Loucy (cell line): ENCODE data around the gene ATP11A.

Source experiments
- H2AFZ ChIP-seq: fragments of 200-600 bp; sonication (generic); 2 replicates; pipeline ENCODE4 v1.6.0; 2016; ENCODE audit warnings: antibody characterized with exemption, mild to moderate bottlenecking, low read length, moderate library complexity
- H3F3A ChIP-seq: fragments of 200-600 bp; 2 replicates; pipeline ENCODE4 v1.6.0; 2016; ENCODE audit warnings: antibody characterized with exemption, low read depth, mild to moderate bottlenecking
- H3K27me3 ChIP-seq: fragments of 200-600 bp; sonication (generic); 2 replicates; pipeline ENCODE4 v1.6.1; 2014; ENCODE audit warnings: low read length, mild to moderate bottlenecking; ENCODE audit not compliant: insufficient read depth, poor library complexity, severe bottlenecking
- H3K36me3 ChIP-seq: fragments of 200-600 bp; sonication (generic); 2 replicates; pipeline ENCODE4 v1.6.1; 2016; ENCODE audit warnings: low read length; ENCODE audit not compliant: insufficient read depth
- H3K4me1 ChIP-seq: fragments of 200-600 bp; sonication (generic); 2 replicates; pipeline ENCODE4 v1.5.1; 2014; ENCODE audit warnings: low read length, mild to moderate bottlenecking; ENCODE audit not compliant: insufficient read depth, poor library complexity, severe bottlenecking
- H3K4me2 ChIP-seq: fragments of 200-600 bp; sonication (generic); 2 replicates; pipeline ENCODE4 v1.6.0; 2014; ENCODE audit warnings: antibody characterized with exemption, low read length, low read depth, mild to moderate bottlenecking; ENCODE audit not compliant: poor library complexity, severe bottlenecking
- H3K4me3 ChIP-seq: fragments of 200-600 bp; sonication (generic); 2 replicates; pipeline ENCODE4 v1.5.1; 2014; ENCODE audit warnings: low read length, mild to moderate bottlenecking, mixed read lengths; ENCODE audit not compliant: poor library complexity, severe bottlenecking
- H3K79me2 ChIP-seq: fragments of 200-600 bp; sonication (generic); 2 replicates; pipeline ENCODE4 v1.6.1; 2014; ENCODE audit warnings: low read length; ENCODE audit not compliant: insufficient read depth
- H3K9ac ChIP-seq: fragments of 200-600 bp; sonication (generic); 2 replicates; pipeline ENCODE4 v1.6.0; 2014; ENCODE audit warnings: mild to moderate bottlenecking, low read depth, low read length, moderate library complexity; ENCODE audit not compliant: poor library complexity, severe bottlenecking
- H3K9me2 ChIP-seq: fragments of 200-600 bp; sonication (generic); replicated peaks from 2 replicates; pipeline ENCODE4 v1.6.1; 2016; ENCODE audit warnings: low read depth, low read length, mixed read lengths
- H3K9me3 ChIP-seq: fragments of 200-600 bp; sonication (generic); 2 replicates; pipeline ENCODE4 v1.6.1; 2014; ENCODE audit warnings: mild to moderate bottlenecking, antibody characterized with exemption, low read length, low read depth; ENCODE audit not compliant: insufficient read depth
- H4K20me1 ChIP-seq: fragments of 200-600 bp; sonication (generic); 2 replicates; pipeline ENCODE4 v1.6.0; 2014; ENCODE audit warnings: antibody characterized with exemption, low read length, mild to moderate bottlenecking; ENCODE audit not compliant: insufficient read depth, poor library complexity, severe bottlenecking
- CTCF ChIP-seq: fragments of 200-600 bp; sonication (generic); conservative IDR thresholded peaks from 2 replicates; pipeline ENCODE4 v1.5.1; 2014; ENCODE audit warnings: mild to moderate bottlenecking, antibody characterized with exemption, low read length
- EZH2phosphoT487 ChIP-seq: fragments of 200-600 bp; IDR thresholded peaks from 2 replicates; pipeline ENCODE4 v1.6.1; 2018; ENCODE audit warnings: antibody characterized with exemption, mild to moderate bottlenecking, moderate library complexity, borderline replicate concordance

ATP11A gene

GRCh38 chr13:112752711-112753541 is 63.1 kb downstream of the ATP11A start:
- Histone ChIP-seq H3F3A (no peaks in the 10 kb centered on the region), H2AFZ (no peak overlapping the region), H3K9me2 (no peaks in the 10 kb centered on the region), H3K4me1 (peaks cover 15% of the 10 kb centered on the region), H3K9ac (no peak overlapping the region), H4K20me1 (peaks cover 5% of the 10 kb centered on the region), H3K9me3 (no peaks in the 10 kb centered on the region), H3K4me2 (peak overlapping the region; percentile 50), H3K79me2 (peaks cover 10% of the 10 kb centered on the region; the same call in 1 of the 2 replicates), H3K27me3 (no peaks in the 10 kb centered on the region), H3K36me3 (no peaks in the 10 kb centered on the region), H3K4me3 (no peak overlapping the region)
- TF ChIP-seq CTCF (0 out of 2 replicates have a peak, but pooled peaks have one; percentile 23), EZH2phosphoT487 (no peak)

GRCh38 chr13:112753833-112754232 is 64.0 kb downstream of the ATP11A start:
- peaks cover 10% of the 10 kb centered on the region; the same call in 1 of the 2 replicates for H3K79me2 ChIP-seq
- no peaks in the 10 kb centered on the region for H3K36me3 ChIP-seq
- peaks cover 18% of the 10 kb centered on the region for H3K4me1 ChIP-seq
- TF ChIP-seq CTCF, result no peak
- no peak overlapping the region for H3K9ac ChIP-seq
- H3K9me2 ChIP-seq, result no peaks in the 10 kb centered on the region
- H3K9me3 ChIP-seq, result no peaks in the 10 kb centered on the region
- no peak overlapping the region for H2AFZ ChIP-seq
- H3F3A ChIP-seq, result no peaks in the 10 kb centered on the region
- H3K4me2 ChIP-seq, result peak overlapping the region; percentile 50
- H4K20me1 ChIP-seq, result peaks cover 5% of the 10 kb centered on the region
- no peaks in the 10 kb centered on the region for H3K27me3 ChIP-seq
- H3K4me3 ChIP-seq, result no peak overlapping the region

- Histone ChIP-seq H3K9me3 (no peaks in the 10 kb centered on the region), H4K20me1 (peaks cover 5% of the 10 kb centered on the region), H3K9me2 (no peaks in the 10 kb centered on the region), H3K27me3 (no peaks in the 10 kb centered on the region), H3K79me2 (peaks cover 10% of the 10 kb centered on the region; the same call in 1 of the 2 replicates), H3K4me3 (no peak overlapping the region), H3K4me1 (peaks cover 23% of the 10 kb centered on the region), H3K36me3 (no peaks in the 10 kb centered on the region), H3K4me2 (no peak overlapping the region), H3K9ac (no peak overlapping the region), H2AFZ (no peak overlapping the region), H3F3A (no peaks in the 10 kb centered on the region)
- TF ChIP-seq CTCF (no peak), EZH2phosphoT487 (no peak)
Observed at GRCh38 chr13:112754281-112755025, 64.6 kb downstream of the ATP11A start.
